ENCODE measurements around the gene IP6K3. TPM values are rescaled to one million over a fixed set of nuclear protein-coding genes. Genes with fewer than 3 reads are reported as not detected.

The IP6K3 gene
- total RNA-seq, 1 donor from 2014 or later: 3.0 TPM

GRCh38 chr6:33790379-33790778 is 43.7 kb upstream of the IP6K3 start:
- Mint-ChIP-seq H3K36me3 (ENCODE audit: unreplicated experiment) (peaks cover 3% of the 10 kb centered on the region), H3K9me3 (ENCODE audit: unreplicated experiment) (no peaks in the 10 kb centered on the region), H3K4me3 (ENCODE audit: unreplicated experiment) (peak overlapping the region; percentile 36), H3K27me3 (ENCODE audit: unreplicated experiment) (no peaks in the 10 kb centered on the region), H3K4me1 (ENCODE audit: unreplicated experiment) (peaks cover 59% of the 10 kb centered on the region), H3K27ac (ENCODE audit: unreplicated experiment) (peak overlapping the region; percentile 50)
- DNase-seq (ENCODE audit: extremely low spot score, unreplicated experiment): no peak
- TF ChIP-seq CTCF (IDR thresholded peaks at IDR 0.05): no peak

- no peak for TF ChIP-seq CTCF (IDR thresholded peaks at IDR 0.05)
- no peak for DNase-seq (ENCODE audit: extremely low spot score, unreplicated experiment)
- no peaks in the 10 kb centered on the region for H3K27me3 Mint-ChIP-seq (ENCODE audit: unreplicated experiment)
- H3K9me3 Mint-ChIP-seq (ENCODE audit: unreplicated experiment): no peaks in the 10 kb centered on the region
- H3K4me1 Mint-ChIP-seq (ENCODE audit: unreplicated experiment): peaks cover 59% of the 10 kb centered on the region
- H3K27ac Mint-ChIP-seq (ENCODE audit: unreplicated experiment): peak overlapping the region; percentile 88
- peak overlapping the region; percentile 73 for H3K4me3 Mint-ChIP-seq (ENCODE audit: unreplicated experiment)
- H3K36me3 Mint-ChIP-seq (ENCODE audit: unreplicated experiment): peaks cover 5% of the 10 kb centered on the region
Observed at GRCh38 chr6:33789550-33789895, 42.8 kb upstream of the IP6K3 start.

- Mint-ChIP-seq H3K27me3 (ENCODE audit: unreplicated experiment) (no peaks in the 10 kb centered on the region), H3K27ac (ENCODE audit: unreplicated experiment) (peak within 1 kb of the TSS; percentile 93), H3K36me3 (ENCODE audit: unreplicated experiment) (peaks cover 8% of the 10 kb centered on the region), H3K4me3 (ENCODE audit: unreplicated experiment) (peak within 1 kb of the TSS; percentile 82), H3K4me1 (ENCODE audit: unreplicated experiment) (peaks cover 56% of the 10 kb centered on the region), H3K9me3 (ENCODE audit: unreplicated experiment) (no peaks in the 10 kb centered on the region)
- TF ChIP-seq CTCF (IDR thresholded peaks at IDR 0.05): no peak
- peak; percentile 98 for DNase-seq (ENCODE audit: extremely low spot score, unreplicated experiment)
Observed at GRCh38 chr6:33788694-33789549, 42.2 kb upstream of the IP6K3 start, which contains the start of gene LEMD2. Gene LEMD2 (minus strand): TSS chr6:33789130. CDS start chr6:33789116, 14 bp downstream.

- Mint-ChIP-seq H3K4me3 (ENCODE audit: unreplicated experiment) (peak overlapping the region; percentile 82), H3K9me3 (ENCODE audit: unreplicated experiment) (no peaks in the 10 kb centered on the region), H3K4me1 (ENCODE audit: unreplicated experiment) (peaks cover 61% of the 10 kb centered on the region), H3K36me3 (ENCODE audit: unreplicated experiment) (peaks cover 16% of the 10 kb centered on the region), H3K27me3 (ENCODE audit: unreplicated experiment) (no peaks in the 10 kb centered on the region), H3K27ac (ENCODE audit: unreplicated experiment) (peak overlapping the region; percentile 93)
- DNase-seq (ENCODE audit: extremely low spot score, unreplicated experiment): no peak
- no peak for TF ChIP-seq CTCF (IDR thresholded peaks at IDR 0.05)
Observed at GRCh38 chr6:33787954-33788693, 41.4 kb upstream of the IP6K3 start.

Measured in osteocyte (in vitro differentiated cells).